Measurements from ENCODE around the gene USH2A.
"Not testable (repeated sequence)": the region's sequence is repeated elsewhere in the genome, so short reads cannot be mapped to it uniquely, and the experiment has no call there.

Gene USH2A

DNA sequence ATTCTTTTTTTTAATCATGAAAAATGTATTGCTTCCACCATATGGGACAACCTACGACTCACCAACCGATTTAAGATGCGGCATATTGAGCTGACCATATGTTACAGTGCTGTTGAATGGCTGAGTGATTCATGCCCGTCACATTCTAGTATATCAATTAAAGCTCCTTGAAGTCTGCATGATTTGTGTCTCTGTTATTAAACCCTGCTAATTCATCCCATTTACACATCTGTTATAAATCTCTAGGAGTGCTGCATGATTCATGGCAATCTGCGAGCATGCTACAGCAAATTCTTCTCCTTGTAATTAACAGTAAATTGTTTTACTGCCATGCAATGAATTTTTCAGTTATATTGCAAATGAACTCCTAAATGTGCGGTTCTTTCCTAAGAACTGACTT lies 239.8 kb downstream of the USH2A start:
- H3K27ac Mint-ChIP-seq, result no peak overlapping the region
- no peak overlapping the region for H3K4me3 Mint-ChIP-seq
- H3K4me1 Mint-ChIP-seq (ENCODE audit: low read depth), result no peaks in the 10 kb centered on the region
- H3K36me3 Mint-ChIP-seq (ENCODE audit: low read depth), result no peaks in the 10 kb centered on the region
- H3K27me3 Mint-ChIP-seq (ENCODE audit: low read depth), result no peaks in the 10 kb centered on the region
- no peaks in the 10 kb centered on the region for H3K9me3 Mint-ChIP-seq

DNA sequence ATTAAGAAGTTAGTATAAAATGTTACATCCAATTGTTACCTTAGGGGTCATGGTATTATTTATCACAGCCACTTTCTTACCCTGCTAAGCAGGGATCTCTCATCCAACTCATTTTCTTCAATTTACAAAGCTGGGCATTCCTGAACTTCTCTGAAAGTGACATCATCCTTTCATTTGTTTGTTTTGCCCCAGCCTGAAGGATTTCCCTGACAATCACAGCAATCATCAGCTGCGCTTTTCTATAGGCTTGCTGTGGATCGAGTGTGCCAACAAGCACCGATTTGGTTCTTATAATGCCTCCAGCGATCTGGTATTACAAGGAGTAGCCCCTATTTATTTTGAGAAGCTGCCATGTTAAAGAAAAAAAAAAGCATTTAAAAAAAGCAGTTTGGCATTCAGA lies 240.2 kb downstream of the USH2A start:
- no peaks in the 10 kb centered on the region for H3K27me3 Mint-ChIP-seq (ENCODE audit: low read depth)
- H3K4me3 Mint-ChIP-seq, result no peak overlapping the region
- H3K27ac Mint-ChIP-seq, result no peak overlapping the region
- no peaks in the 10 kb centered on the region for H3K4me1 Mint-ChIP-seq (ENCODE audit: low read depth)
- H3K36me3 Mint-ChIP-seq (ENCODE audit: low read depth), result no peaks in the 10 kb centered on the region
- H3K9me3 Mint-ChIP-seq, result no peaks in the 10 kb centered on the region

DNA sequence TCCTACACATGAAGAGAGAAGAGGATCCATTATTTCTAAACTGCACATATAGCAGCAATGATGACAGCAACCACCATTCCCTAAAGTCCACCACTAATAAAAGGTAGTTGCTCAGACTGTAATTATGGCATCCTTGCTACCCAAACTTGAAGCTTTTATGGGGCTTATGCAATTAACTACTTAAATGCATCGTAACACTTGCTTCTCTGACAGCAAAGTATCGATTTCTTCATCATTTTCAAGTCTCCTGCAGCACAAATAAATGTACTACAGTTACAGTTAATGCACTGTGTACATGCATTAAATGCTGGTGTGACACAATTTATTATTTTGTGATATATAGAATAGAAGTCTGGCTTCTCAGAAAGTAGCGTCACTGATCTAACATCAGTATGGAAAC lies 241.7 kb downstream of the USH2A start:
- H3K9me3 Mint-ChIP-seq, result peaks cover 2% of the 10 kb centered on the region

DNA sequence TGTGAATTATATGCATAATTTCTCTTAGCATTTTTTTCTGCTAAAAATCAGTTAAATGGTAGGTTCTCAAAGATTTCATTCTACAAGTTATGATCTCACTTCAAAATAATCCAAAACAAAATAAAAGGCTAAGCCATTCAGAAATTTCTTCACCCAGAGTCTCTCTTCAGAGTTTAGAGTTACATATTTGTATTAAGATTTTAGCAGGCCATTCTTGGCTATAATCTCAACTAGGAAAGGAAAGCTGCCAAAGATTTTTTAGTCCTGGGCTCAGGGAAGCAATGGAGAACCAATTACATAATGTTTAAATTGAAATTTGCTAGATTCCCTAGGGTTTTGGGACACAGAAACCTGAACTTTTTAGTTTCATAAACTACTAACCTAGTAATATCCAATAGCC lies 245.0 kb downstream of the USH2A start:
- H3K9me3 Mint-ChIP-seq, result peaks cover 5% of the 10 kb centered on the region
- no peak overlapping the region for H3K27ac Mint-ChIP-seq
- H3K27me3 Mint-ChIP-seq (ENCODE audit: low read depth), result no peaks in the 10 kb centered on the region
- H3K4me3 Mint-ChIP-seq, result no peak overlapping the region
- no peaks in the 10 kb centered on the region for H3K4me1 Mint-ChIP-seq (ENCODE audit: low read depth)
- H3K36me3 Mint-ChIP-seq (ENCODE audit: low read depth), result no peaks in the 10 kb centered on the region

More for the DNA sequence above, 241.7 kb downstream of the USH2A start:
- no peaks in the 10 kb centered on the region for H3K27me3 Mint-ChIP-seq (ENCODE audit: low read depth)
- H3K4me1 Mint-ChIP-seq (ENCODE audit: low read depth), result no peaks in the 10 kb centered on the region
- no peak overlapping the region for H3K4me3 Mint-ChIP-seq
- H3K36me3 Mint-ChIP-seq (ENCODE audit: low read depth), result no peaks in the 10 kb centered on the region
- no peak overlapping the region for H3K27ac Mint-ChIP-seq

DNA sequence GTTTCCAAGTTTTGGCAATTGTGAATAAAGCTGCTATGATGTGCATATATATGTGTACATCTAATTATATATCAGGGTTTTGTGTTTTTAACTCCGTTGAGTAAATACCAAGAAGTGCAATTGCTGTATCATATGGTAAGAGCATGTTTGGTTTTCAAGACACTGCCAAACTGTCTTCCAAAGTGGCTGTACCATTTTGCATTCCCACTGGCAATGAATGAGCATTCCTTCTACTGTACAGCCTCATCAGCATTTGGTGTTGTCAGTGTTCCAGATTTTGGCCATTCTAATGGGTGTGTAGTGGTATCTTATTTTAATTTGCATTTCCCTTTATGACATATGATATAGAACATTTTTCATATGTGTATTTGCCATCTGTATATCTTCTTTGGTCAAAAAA lies 246.3 kb downstream of the USH2A start:
- Mint-ChIP-seq H3K4me1 (ENCODE audit: low read depth) (no peaks in the 10 kb centered on the region), H3K9me3 (peaks cover 5% of the 10 kb centered on the region), H3K27ac (no peak overlapping the region), H3K36me3 (ENCODE audit: low read depth) (no peaks in the 10 kb centered on the region), H3K27me3 (ENCODE audit: low read depth) (no peaks in the 10 kb centered on the region), H3K4me3 (no peak overlapping the region)

DNA sequence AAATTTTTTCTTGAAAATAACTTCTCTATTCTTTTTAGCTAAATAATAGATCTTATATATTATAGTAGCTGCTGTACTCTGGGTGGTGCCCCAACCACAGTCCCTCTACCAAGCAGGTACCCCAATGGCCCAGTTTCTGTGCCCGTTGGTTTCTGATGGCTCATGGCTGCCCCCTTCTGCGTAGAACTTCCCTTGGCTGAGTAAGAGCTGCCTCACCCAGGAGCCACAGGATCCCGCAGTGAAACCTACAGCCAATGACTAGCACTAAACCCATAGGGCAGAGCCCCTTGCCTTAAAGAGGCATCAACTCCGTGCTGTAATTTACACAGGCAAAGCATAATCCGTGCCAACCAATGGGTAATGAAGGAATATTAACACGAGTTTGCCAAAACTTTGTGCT lies 247.5 kb downstream of the USH2A start:
- H3K27me3 Mint-ChIP-seq (ENCODE audit: low read depth), result no peaks in the 10 kb centered on the region
- no peak overlapping the region for H3K27ac Mint-ChIP-seq
- H3K4me1 Mint-ChIP-seq (ENCODE audit: low read depth), result no peaks in the 10 kb centered on the region
- no peak overlapping the region for H3K4me3 Mint-ChIP-seq
- no peaks in the 10 kb centered on the region for H3K36me3 Mint-ChIP-seq (ENCODE audit: low read depth)
- H3K9me3 Mint-ChIP-seq, result peaks cover 5% of the 10 kb centered on the region

DNA sequence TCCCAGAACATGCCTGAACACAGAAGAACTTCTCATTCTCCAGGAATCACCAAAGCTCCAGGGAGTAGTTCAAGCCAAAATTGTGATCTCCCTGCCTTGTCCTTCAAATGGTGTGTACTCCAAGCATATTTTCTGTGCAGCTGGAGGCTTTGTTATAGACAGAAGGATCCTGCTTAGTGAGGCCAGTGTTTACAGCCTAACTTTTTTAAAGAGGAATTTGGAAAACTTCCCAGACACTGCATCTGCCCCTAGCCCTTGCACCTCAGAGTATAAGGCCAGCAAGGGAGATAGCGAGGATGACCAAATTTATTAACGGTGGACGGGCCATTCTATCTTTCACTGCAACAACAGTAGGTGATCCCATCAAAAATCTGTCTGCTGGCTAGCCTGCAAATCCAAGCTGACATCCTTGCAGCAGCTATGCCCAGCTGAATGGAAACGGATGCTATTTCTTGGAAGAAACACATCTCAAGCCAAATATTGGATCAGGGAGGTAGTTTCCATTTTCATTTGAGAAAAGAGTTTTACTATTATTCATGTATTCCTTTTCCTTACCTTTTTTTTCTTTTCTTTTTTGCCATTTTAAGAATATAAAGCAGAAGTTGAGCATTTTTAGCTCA lies 249.8 kb downstream of the USH2A start:
- H3K4me1 Mint-ChIP-seq (ENCODE audit: low read depth), result no peaks in the 10 kb centered on the region
- peaks cover 5% of the 10 kb centered on the region for H3K9me3 Mint-ChIP-seq
- no peaks in the 10 kb centered on the region for H3K27me3 Mint-ChIP-seq (ENCODE audit: low read depth)
- H3K4me3 Mint-ChIP-seq, result no peak overlapping the region
- no peak overlapping the region for H3K27ac Mint-ChIP-seq
- H3K36me3 Mint-ChIP-seq (ENCODE audit: low read depth), result no peaks in the 10 kb centered on the region

DNA sequence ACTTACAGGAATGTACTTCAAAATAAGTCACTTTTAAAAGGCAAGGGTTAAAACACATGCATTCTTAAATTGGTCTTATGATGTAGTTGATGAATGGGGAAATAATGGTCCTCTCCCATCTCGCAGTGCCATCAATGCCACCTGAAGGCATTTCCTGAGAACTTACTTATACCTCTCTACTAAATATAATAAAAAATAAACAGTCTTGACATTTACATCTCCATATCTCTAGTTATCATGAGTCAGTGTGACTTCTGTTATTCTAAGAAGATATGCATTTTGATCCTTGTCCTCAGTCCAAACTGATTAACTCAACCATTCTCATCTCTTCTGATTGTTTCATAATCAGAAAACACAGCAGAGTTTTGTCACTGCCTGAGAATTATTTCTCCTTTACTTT lies 253.9 kb downstream of the USH2A start:
- Mint-ChIP-seq H3K36me3 (ENCODE audit: low read depth) (no peaks in the 10 kb centered on the region), H3K9me3 (no peaks in the 10 kb centered on the region), H3K27ac (no peak overlapping the region), H3K27me3 (ENCODE audit: low read depth) (no peaks in the 10 kb centered on the region), H3K4me1 (ENCODE audit: low read depth) (no peaks in the 10 kb centered on the region), H3K4me3 (no peak overlapping the region)

DNA sequence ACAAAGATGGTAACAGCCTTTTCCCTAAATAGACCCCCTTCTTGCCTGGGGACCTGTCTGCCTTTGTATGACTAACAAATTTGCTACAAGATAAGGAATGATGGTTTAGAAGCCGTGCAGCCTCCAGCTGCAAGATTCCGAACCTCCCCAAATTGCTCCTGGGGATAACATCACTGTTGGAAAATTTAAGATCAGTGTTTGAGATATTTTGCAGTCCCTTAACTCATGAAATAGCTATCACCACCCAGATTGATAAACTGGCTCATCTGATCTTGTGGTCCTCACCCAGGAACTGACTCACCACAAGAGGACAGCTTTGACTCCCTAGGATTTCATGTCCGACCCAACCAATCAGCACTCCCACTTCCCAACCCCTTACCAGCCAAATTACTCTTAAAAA lies 254.7 kb downstream of the USH2A start:
- H3K36me3 Mint-ChIP-seq (ENCODE audit: low read depth), result no peaks in the 10 kb centered on the region
- no peaks in the 10 kb centered on the region for H3K27me3 Mint-ChIP-seq (ENCODE audit: low read depth)
- no peak overlapping the region for H3K27ac Mint-ChIP-seq
- no peaks in the 10 kb centered on the region for H3K9me3 Mint-ChIP-seq
- no peak overlapping the region for H3K4me3 Mint-ChIP-seq
- H3K4me1 Mint-ChIP-seq (ENCODE audit: low read depth), result no peaks in the 10 kb centered on the region

DNA sequence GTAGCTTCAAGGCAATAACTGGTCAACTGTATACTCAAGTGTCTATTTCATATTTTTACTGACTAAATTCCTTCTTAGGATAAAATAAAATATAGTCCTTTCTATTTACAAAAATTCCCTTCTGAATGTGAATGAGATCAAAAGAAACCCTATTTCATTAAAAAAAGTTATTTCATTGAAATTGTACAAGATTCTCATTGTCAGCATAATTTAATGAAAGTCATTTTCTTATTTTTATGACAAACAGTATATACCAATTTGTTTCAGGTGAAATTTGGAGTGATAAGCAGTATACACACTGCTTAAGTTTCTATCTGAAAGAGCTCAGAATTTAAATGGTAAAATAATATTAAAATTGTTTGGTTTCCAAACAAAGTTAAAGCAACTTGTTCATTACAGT lies 269.2 kb downstream of the USH2A start:
- Mint-ChIP-seq H3K4me1 (ENCODE audit: low read depth) (no peaks in the 10 kb centered on the region), H3K27me3 (ENCODE audit: low read depth) (no peaks in the 10 kb centered on the region), H3K27ac (no peak overlapping the region), H3K9me3 (no peaks in the 10 kb centered on the region), H3K36me3 (ENCODE audit: low read depth) (no peaks in the 10 kb centered on the region), H3K4me3 (no peak overlapping the region)

DNA sequence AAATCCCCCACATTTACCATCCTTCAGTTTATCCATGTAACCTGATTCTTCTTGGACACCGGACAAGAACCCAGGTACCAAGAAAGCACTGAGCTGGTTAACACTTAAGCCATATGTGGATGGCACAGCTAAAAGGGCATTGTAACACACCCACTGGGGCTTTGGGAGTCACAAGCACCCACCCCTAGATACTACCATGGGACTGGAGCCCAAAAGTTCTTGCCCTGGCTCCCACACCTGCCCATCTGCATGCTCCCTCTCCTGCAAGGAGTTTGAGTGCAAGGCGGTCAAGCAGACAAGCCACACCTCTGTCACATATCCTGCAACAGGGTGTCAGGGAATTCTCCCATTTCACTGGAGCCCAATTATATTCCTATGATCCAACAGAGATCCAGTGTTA lies 270.1 kb downstream of the USH2A start:
- no peaks in the 10 kb centered on the region for H3K36me3 Mint-ChIP-seq (ENCODE audit: low read depth)
- no peaks in the 10 kb centered on the region for H3K9me3 Mint-ChIP-seq
- H3K27ac Mint-ChIP-seq, result no peak overlapping the region
- H3K27me3 Mint-ChIP-seq (ENCODE audit: low read depth), result no peaks in the 10 kb centered on the region
- H3K4me3 Mint-ChIP-seq, result no peak overlapping the region
- no peaks in the 10 kb centered on the region for H3K4me1 Mint-ChIP-seq (ENCODE audit: low read depth)

DNA sequence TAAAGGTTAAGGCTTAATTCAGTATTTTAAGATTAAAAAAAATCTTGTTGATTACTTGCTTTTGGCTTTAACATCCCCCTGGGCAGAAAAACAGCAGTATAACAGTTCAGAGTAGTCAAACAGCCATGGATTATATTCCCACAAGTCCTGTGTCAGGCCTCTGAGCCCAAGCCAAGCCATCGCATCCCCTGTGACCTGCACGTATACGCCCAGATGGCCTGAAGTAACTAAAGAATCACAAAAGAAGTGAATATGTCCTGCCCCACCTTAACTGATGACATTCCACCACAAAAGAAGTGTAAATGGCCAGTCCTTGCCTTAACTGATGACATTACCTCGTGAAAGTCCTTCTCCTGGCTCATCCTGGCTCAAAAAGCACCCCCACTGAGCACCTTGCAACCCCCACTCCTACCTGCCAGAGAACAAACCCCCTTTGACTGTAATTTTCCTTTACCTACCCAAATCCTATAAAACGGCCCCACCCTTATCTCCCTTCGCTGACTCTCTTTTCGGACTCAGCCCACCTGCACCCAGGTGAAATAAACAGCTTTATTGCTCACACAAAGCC lies 277.7 kb downstream of the USH2A start:
- not testable (repeated sequence) for H3K36me3 Mint-ChIP-seq (ENCODE audit: low read depth); H3K27ac Mint-ChIP-seq; H3K4me1 Mint-ChIP-seq (ENCODE audit: low read depth)

DNA sequence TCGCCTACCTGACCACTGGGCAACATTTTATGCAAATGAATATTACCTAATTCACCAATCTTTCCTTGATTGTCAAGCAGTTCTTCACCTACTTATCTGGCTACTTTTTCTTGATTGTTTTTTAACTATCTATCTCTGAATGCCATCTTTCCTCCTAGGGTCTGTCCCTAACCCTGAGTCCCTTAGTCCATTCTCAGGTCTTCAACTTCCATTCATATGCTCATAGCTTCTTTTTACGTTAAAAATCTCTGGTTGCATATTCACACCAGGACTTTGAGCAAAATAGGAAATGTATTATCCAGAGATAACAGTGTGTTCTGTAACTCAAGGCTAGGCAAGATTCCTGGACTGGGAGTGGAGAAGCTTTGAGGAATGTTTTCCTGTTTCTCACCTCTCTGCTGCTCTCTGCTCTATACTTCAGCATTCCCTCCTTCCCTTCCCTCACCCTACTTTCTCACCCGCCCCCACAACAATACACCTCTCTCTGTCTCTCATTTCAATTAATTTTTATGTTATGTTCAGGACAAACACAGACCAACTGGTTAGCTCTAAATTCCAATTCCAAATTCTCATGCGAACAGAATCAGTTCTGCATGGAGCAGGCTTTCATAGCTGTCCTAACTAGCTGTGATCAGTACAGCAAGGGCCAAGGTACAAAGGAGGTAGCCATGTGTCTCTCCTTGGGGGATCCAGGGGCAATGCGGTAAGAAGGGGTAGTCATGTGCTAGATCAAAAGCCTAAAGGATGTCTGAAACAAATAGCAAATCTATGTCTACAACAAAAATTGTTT lies 278.4 kb downstream of the USH2A start:
- Mint-ChIP-seq H3K4me3 (no peak overlapping the region), H3K9me3 (no peaks in the 10 kb centered on the region), H3K27me3 (ENCODE audit: low read depth) (no peaks in the 10 kb centered on the region), H3K27ac (no peak overlapping the region), H3K36me3 (ENCODE audit: low read depth) (no peaks in the 10 kb centered on the region), H3K4me1 (ENCODE audit: low read depth) (no peaks in the 10 kb centered on the region)

More for the DNA sequence above, 277.7 kb downstream of the USH2A start:
- H3K27me3 Mint-ChIP-seq (ENCODE audit: low read depth); H3K4me3 Mint-ChIP-seq; H3K9me3 Mint-ChIP-seq: not testable (repeated sequence)

DNA sequence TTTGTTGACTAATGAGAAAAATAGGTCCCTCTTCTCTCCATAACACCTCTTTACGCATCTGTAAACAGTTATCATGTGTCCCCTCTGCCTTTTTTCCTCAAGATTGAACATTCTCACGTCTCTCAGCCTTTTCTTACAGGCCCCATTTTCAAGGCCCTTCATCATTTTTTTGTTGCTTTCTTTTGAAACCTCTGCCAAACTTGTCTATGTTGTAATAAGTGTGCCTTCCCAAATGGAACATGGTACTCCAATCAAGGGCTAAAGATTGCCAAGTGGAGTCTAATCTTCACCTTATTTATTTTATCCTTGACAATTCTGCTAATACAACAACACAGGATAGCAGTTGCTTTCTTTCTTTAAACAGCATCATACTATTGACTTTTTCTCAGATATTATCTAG lies 280.3 kb downstream of the USH2A start:
- no peaks in the 10 kb centered on the region for H3K4me1 Mint-ChIP-seq (ENCODE audit: low read depth)
- H3K36me3 Mint-ChIP-seq (ENCODE audit: low read depth), result no peaks in the 10 kb centered on the region
- H3K27ac Mint-ChIP-seq, result no peak overlapping the region
- H3K27me3 Mint-ChIP-seq (ENCODE audit: low read depth), result no peaks in the 10 kb centered on the region
- no peaks in the 10 kb centered on the region for H3K9me3 Mint-ChIP-seq
- no peak overlapping the region for H3K4me3 Mint-ChIP-seq

DNA sequence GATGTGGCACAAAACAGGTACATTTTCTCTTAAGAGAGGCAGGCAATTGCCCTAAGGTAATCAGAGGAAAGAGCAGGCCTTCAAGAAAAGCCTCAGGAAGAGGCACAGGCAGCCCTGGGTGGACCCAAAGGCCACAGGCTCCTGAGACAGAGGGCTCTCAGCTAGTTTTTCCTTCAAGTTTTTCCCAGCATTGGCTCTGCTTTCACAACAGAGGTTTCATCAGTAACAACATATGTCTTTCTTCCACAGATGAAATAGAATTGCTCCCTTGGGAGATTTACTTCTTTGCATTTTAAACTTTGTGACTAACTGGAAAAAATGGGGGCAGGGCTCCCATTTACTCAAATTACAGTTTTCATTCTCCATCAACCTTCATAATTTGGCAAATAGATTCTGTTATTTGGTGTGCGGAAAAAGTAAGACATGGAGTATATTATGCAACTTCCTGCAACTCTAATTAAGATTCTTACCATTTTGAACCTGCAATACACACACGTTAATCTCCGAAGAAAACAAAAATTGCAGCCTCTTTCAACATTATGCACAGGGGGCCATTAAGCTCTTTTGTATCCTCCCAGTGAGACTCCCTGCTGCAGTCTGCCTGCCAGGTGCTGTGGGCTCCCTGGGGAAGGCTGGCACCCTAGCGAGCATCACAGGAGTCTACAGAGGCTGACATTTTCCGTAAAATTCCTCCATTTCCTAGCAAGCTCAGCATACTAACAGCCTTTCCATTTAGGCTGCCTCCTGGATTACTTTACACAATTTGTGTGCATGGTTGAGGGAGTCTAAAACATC lies 282.3 kb downstream of the USH2A start:
- no peak overlapping the region for H3K27ac Mint-ChIP-seq
- no peaks in the 10 kb centered on the region for H3K27me3 Mint-ChIP-seq (ENCODE audit: low read depth)
- H3K9me3 Mint-ChIP-seq, result no peaks in the 10 kb centered on the region
- H3K4me3 Mint-ChIP-seq, result no peak overlapping the region
- H3K4me1 Mint-ChIP-seq (ENCODE audit: low read depth), result no peaks in the 10 kb centered on the region
- no peaks in the 10 kb centered on the region for H3K36me3 Mint-ChIP-seq (ENCODE audit: low read depth)

Data from T-helper 1 cell treated with Interleukin-12 subunit alpha and Interleukin-12 subunit beta and Interleukin-4 antibody, amounts not matched to agents 30 μg/mL and 1 μg/mL, for 36 hours (primary cell).